Measurements from ENCODE around the gene P4HB.
A peak's percentile ranks its signal among the peaks of the same experiment; 100 is the strongest.
"Not testable (repeated sequence)": the region's sequence is repeated elsewhere in the genome, so short reads cannot be mapped to it uniquely, and the experiment has no call there.

P4HB gene

GRCh38 chr17:81844887-81845286, 15.4 kb downstream of the P4HB start:
- DNase-seq = no peak

GRCh38 chr17:81844327-81844851, 15.9 kb downstream of the P4HB start:
- DNase-seq = no peak

GRCh38 chr17:81843713-81844326, 16.5 kb downstream of the P4HB start:
- no peak for DNase-seq

- DNase-seq = peak; percentile 40
Observed at GRCh38 chr17:81842725-81843504, 17.4 kb downstream of the P4HB start.

GRCh38 chr17:81842378-81842724, 18.0 kb downstream of the P4HB start:
- DNase-seq = no peak

GRCh38 chr17:81841866-81842265, 18.5 kb downstream of the P4HB start:
- DNase-seq = peak; percentile 48

GRCh38 chr17:81840826-81841778, 19.2 kb downstream of the P4HB start:
- DNase-seq = peak; percentile 77

GRCh38 chr17:81840059-81840458, 20.3 kb downstream of the P4HB start:
- not testable (repeated sequence) for DNase-seq

- no peak for DNase-seq
Observed at GRCh38 chr17:81839301-81839700, 21.0 kb downstream of the P4HB start.

- no peak for DNase-seq
Observed at GRCh38 chr17:81838753-81839255, 21.5 kb downstream of the P4HB start.

- DNase-seq = peak; percentile 99
Observed at GRCh38 chr17:81837641-81838040, 22.7 kb downstream of the P4HB start.

GRCh38 chr17:81834831-81835267, 25.5 kb downstream of the P4HB start, which contains the start of gene PPP1R27:
PPP1R27 (minus strand) TSS chr17:81835050; CDS start chr17:81834953, 97 bp downstream.
- peak; percentile 79 for DNase-seq

- peak; percentile 51 for DNase-seq
Observed at GRCh38 chr17:81833921-81834830, 26.2 kb downstream of the P4HB start.

GRCh38 chr17:81833160-81833920, 27.0 kb downstream of the P4HB start, which contains the start of gene MCRIP1:
MCRIP1 (minus strand) TSS chr17:81833291; CDS start chr17:81824506, 8,785 bp downstream.
- peak; percentile 86 for DNase-seq

GRCh38 chr17:81832608-81833159, 27.7 kb downstream of the P4HB start:
- no peak for DNase-seq

- peak; percentile 74 for DNase-seq
Observed at GRCh38 chr17:81831957-81832607, 28.3 kb downstream of the P4HB start.

GRCh38 chr17:81831563-81831956, 28.8 kb downstream of the P4HB start:
- DNase-seq = no peak

- DNase-seq = no peak
Observed at GRCh38 chr17:81829858-81830257, 30.5 kb downstream of the P4HB start.

- DNase-seq = no peak
Observed at GRCh38 chr17:81828656-81829055, 31.7 kb downstream of the P4HB start.

All from MV-4-11 (cell line).